Activated T-cell treated with anti-CD3 and anti-CD28 coated beads, Interleukin-2, amount 50 U/mL, for 1 hour (primary cell): Measurements from ENCODE around the gene HOOK2.
"Not testable (repeated sequence)": the region's sequence is repeated elsewhere in the genome, so short reads cannot be mapped to it uniquely, and the experiment has no call there.

Experiments
- DNase-seq: peaks from one replicate; pipeline ENCODE4 v3.0.0-alpha.2; 2020

HOOK2 gene

GRCh38 chr19:12774588-12775555, at the start of gene HOOK2:
Gene HOOK2 (minus strand): TSS chr19:12775552. CDS start chr19:12775449, 103 bp downstream.
- DNase-seq, result peak; percentile 23

GRCh38 chr19:12821761-12822160, 46.4 kb upstream of the HOOK2 start:
- no peak for DNase-seq

- not testable (repeated sequence) for DNase-seq
These were observed 42.5 kb upstream of the HOOK2 start for GRCh38 chr19:12817810-12818209.

GRCh38 chr19:12817188-12817587, 41.8 kb upstream of the HOOK2 start:
- not testable (repeated sequence) for DNase-seq

- no peak for DNase-seq
These were observed 39.7 kb upstream of the HOOK2 start for GRCh38 chr19:12815088-12815487.

GRCh38 chr19:12806242-12807081, 31.1 kb upstream of the HOOK2 start, which contains the start of gene RNASEH2A:
Gene RNASEH2A (plus strand): TSS chr19:12806584. CDS start chr19:12806674, 90 bp downstream.
- DNase-seq, result peak; percentile 88

GRCh38 chr19:12804051-12804450, 28.7 kb upstream of the HOOK2 start:
- no peak for DNase-seq

GRCh38 chr19:12802267-12803106, 27.1 kb upstream of the HOOK2 start:
- no peak for DNase-seq

- DNase-seq, result peak; percentile 77
These were observed 26.3 kb upstream of the HOOK2 start, which contains the start of the genes PRDX2 and THSD8 for GRCh38 chr19:12801466-12802266. Gene PRDX2 (minus strand): TSS chr19:12801800. CDS start chr19:12801261, 539 bp downstream. Gene THSD8 (plus strand): TSS chr19:12802069. CDS start chr19:12802072, 3 bp downstream.

GRCh38 chr19:12800923-12801465, 25.6 kb upstream of the HOOK2 start:
- peak; percentile 39 for DNase-seq

- DNase-seq, result no peak
These were observed 25.1 kb upstream of the HOOK2 start for GRCh38 chr19:12800466-12800770.

GRCh38 chr19:12799742-12800465, 24.6 kb upstream of the HOOK2 start:
- DNase-seq, result no peak

GRCh38 chr19:12797607-12798006, 22.3 kb upstream of the HOOK2 start:
- DNase-seq, result not testable (repeated sequence)

GRCh38 chr19:12797141-12797587, 21.8 kb upstream of the HOOK2 start:
- no peak for DNase-seq

GRCh38 chr19:12796146-12797071, 21.1 kb upstream of the HOOK2 start:
- peak; percentile 80 for DNase-seq

GRCh38 chr19:12794971-12795381, 19.6 kb upstream of the HOOK2 start:
- peak; percentile 44 for DNase-seq

GRCh38 chr19:12794196-12794941, 19.0 kb upstream of the HOOK2 start:
- DNase-seq, result peak; percentile 47
